Heart left ventricle (tissue), 13 donors: Measurements from ENCODE around the gene ASB1.

Experiments
- POLR2A ChIP-seq, 2 donors: fragments of 450-650 bp; IDR thresholded peaks; one replicate each; pipeline ENCODE4 v1.6.1; 2017; ENCODE audit warnings: antibody characterized with exemption in 2 of 2, mild to moderate bottlenecking in 2 of 2, moderate library complexity in 2 of 2
- TF ChIP-seq, protein P1 (sequence below), 12 donors: fragments of 200-600 bp; sonication (generic) in 4 of 12; IDR thresholded peaks; one replicate each; pipeline versions ENCODE4 v1.5.0 to v1.8.0; 2018 to 2022; ENCODE audit warnings: antibody characterized with exemption in 12 of 12, mild to moderate bottlenecking in 5 of 12
- donor health status: ischemic (EF 13 %, LVEDD 7.1; RV severe dilation, severe dysfunction).
- donor health status: DM: no; HTN: yes; CAD: no.
- donor health status: DM: no; HTN: no; CAD: no.
- donor health status: ischemic (EF 25% LVEDD 6.9; RV normal size, moderate dysfunction).
- donor health status: ischemic (EF 25% LVEDD 5.7; RV mildly dilated, moderate dysfunction).
- donor health status: ischemic (EF 35%, LVEDD 5.7; RV mildly dilated, moderate dysfunction).
- donor health status: nonischemic (EF 11% LVEDD 7.7; RV severe dilation, severe dysfunction).
- donor health status: DM: yes; HTN: yes; CAD: no.
- donor health status: PGD.
- donor health status: ischemic (EF 29% LVEDD 5.4; RV normal size, mild dysfunction).
- donor health status: nonischemic (EF 23%, LVEDD 6.1; RV moderate dilation, normal function).

DNA sequence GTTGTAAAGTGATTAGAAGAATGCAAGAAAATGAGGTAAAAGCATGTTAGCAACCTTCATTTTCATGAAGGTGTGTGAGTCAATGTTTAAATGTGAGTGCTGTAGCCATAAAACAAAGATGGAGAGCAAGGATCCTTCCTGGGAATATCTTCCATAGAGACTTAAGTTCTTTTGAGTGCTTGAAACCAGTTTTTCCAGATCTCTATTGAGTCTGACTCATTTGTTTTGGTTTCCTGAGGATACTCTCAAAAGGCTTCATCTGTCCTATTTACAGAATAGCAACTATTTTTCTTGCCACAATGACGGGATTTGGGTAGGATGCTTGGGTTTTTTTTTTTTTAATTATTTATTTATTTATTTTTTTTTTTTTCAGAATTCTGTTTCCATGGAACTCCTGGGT lies 45.9 kb upstream of the ASB1 start:
- TF ChIP-seq, protein P1, sequence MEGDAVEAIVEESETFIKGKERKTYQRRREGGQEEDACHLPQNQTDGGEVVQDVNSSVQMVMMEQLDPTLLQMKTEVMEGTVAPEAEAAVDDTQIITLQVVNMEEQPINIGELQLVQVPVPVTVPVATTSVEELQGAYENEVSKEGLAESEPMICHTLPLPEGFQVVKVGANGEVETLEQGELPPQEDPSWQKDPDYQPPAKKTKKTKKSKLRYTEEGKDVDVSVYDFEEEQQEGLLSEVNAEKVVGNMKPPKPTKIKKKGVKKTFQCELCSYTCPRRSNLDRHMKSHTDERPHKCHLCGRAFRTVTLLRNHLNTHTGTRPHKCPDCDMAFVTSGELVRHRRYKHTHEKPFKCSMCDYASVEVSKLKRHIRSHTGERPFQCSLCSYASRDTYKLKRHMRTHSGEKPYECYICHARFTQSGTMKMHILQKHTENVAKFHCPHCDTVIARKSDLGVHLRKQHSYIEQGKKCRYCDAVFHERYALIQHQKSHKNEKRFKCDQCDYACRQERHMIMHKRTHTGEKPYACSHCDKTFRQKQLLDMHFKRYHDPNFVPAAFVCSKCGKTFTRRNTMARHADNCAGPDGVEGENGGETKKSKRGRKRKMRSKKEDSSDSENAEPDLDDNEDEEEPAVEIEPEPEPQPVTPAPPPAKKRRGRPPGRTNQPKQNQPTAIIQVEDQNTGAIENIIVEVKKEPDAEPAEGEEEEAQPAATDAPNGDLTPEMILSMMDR (IDR thresholded peaks at IDR 0.05), result no peak
- TF ChIP-seq POLR2A (IDR thresholded peaks at IDR 0.05), result no peak
